Measurements from ENCODE around the gene STARD3.
A peak's percentile ranks its signal among the peaks of the same experiment; 100 is the strongest.

Gene STARD3

DNA sequence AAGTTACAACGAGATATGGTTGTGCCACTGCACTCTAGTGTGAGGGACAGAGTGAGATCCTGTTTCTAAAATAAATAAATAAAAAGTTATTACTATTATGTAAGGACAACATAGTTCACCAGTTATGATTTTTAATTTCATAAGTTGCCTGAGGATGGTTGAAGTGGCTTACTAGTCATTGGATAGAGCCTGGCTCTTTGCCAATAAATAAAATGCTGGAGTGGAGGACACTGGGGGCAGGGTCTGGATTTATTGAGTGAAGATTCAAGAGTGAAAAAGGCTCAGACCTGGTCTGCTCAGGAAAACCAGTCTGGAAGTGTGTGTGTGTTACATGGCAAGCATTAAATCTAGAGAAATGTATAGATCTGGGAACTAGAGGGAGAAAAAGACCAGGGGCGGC is 2.1 kb downstream of the STARD3 start:
- DNase-seq (ENCODE audit: low spot score), result no peak

DNA sequence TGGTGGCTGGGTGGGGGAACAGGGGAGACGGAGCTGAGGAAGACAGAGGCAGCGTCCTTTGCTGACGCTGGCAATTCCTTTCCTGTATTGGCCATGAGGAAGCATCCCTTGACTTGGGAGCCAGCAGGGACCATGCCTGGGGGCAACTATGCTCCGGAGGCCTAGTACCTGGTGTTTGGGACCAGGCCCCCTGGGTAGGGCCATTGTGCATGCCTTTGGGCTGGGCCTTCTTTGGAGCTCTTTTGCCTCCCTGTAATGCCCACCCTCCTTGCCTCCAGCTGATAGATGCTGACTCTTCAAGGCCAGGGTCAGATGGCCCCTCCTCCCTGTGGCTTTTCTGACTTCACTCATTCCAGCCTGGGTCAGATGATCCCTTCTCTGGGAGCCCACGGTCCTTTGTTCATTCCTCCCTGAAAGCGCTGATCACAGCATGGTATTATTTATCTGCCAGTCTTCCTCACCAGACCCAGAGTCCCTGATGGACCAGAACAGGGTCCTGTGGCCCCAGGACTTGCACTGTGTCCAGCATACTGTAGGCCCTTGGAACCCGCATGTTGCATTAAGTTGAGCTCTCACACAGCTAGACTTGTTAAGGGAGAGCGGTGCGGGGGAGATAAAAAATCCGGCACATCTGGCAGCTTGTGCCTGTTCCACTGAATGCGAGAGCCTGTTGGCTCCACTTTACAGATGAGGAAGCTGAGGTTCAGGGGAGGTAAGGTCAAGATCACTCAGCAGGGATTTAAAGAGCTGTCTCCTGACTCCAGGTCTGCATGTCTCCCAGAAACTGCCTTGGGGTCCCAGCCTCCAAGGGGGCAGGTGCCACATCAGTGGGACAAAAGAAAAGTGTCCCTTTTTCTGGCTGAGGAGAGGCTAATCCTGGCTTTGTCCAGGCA is 2.9 kb downstream of the STARD3 start:
- no peak for DNase-seq (ENCODE audit: low spot score)

DNA sequence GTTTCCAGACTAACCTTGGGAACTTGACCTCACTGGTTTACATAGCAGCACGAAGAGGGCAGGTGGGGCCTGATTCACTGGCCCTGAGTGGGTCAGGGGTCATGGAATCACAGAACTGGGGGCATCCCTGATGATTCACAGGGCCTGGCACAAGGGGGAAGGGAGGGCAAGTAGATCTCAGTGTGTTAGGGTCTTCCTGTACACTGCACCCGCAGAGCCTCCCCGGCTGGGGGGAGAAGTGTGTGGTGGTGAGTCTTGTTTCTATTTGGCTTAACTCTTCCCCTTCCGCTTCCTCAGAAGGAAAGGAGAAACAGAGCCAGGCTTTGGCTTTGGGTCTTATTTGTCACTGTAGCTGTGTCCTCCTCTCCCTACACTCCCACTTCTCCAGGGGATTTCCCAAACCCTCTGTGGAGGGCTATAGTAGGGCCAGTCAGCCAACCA is 3.7 kb downstream of the STARD3 start:
- no peak for DNase-seq (ENCODE audit: low spot score)

DNA sequence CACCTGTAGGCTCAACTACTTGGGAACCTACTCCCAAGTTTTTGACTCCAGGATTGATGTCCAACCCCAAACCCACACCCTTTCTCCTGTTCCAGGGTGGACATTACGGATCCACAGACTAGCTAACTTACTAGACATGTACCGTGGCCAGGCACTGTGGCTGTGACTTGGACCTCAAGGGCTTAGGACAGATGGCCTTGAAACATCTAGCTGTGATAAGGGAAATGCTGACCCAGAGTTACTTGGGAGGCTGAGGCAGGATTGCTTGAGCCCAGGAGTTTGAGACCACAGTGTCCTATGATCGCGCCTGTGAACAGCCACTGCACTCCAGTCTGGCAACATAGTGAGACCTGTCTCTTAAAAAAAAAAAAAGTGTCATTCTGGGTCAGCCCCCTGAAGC is 4.2 kb downstream of the STARD3 start:
- DNase-seq (ENCODE audit: low spot score), result no peak

DNA sequence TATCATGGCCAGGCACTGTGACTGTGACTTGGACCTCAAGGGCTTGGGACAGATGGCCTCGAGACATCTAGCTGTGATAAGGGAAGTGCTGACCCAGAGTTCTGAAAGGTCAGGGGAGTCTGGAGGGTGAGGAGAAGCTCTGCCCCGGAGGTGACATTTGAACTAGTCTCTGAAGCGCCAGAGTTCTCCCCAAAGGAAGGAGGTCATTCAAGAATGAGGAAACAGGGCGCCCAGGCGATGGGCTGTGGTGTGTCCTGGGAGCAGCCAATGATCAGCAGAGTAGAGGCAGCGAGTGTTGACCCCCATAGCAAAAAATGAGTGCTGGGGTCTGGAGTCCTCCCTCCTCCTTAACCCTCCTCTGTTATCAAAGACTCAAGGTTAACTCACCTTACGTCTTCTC is 4.9 kb downstream of the STARD3 start:
- no peak for DNase-seq (ENCODE audit: low spot score)

DNA sequence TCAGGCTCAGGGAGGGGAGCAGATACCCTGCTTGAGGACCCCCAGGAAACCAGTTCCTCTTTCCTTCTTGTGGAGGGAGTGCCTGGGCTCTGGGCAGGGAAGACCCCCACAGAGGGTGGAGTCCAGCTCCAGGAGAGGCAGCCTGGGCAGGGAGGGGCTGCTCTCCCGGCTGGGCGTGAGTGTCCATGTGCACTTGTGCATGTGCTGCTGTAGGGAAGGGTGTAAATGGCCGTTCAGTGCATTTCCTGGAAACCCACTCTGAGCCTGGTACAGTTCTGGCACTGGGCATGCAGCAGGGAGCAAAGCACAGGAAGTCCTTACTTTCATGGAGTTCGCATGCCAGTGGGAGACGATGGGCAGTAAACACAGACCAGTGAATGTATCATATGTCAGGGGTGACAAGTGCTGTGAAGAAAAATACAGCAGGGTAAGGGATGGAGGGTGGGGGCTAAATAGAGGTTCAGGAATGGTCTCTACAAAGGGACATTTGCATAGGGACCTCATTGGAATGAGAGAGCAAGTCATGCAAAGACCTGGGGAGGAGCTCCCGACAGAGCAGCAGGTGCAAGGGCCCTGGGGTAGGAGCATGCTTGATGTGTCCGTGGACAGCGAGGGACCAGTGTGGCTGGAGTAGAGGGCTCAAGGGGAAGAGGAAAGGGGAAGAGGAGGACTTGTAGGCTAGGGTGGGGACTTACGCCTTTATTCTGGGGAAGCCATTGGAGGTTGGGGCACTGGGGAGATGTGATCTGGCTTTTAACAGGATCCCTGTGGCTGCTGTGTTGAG is 5.5 kb downstream of the STARD3 start:
- DNase-seq (ENCODE audit: low spot score), result no peak

DNA sequence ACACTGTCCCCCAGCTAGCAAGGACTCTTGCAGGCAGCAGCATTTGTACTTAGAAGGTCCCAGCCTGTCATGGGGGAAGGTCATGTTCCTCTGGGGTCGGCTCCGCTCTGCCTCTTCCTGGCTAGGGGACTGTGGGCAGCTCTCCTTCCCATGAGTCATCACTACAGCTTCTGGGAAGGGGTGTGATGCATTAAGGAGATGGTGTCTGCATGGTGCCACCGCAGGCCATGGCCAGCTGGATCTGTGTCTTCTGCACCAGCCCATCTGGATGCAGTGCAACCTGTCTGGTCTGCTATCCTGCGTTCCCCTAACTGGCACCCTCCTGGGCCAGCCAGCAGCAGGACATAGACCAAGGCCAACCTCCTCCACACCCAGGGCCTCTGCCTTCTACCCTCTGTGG is 6.3 kb downstream of the STARD3 start:
- DNase-seq (ENCODE audit: low spot score), result no peak

DNA sequence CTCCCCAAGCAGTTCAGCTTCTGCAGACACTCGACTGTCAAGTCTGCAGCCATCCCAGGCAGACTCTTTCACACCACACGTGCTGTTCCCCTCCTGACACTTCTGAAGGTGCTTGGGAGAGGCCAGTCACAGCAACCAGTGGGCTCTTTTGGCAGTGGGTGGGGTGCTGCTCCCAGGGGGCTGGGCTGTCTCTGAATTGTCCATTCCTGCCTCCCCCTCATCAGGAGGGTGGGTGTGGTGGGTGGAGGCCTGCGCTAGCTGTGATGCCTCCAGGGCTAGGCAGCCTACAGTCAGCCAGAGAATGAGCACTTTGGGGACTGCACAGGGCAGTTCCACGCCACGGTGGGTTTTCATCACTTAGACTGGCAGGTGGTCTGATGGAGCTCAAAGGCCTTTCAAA is 10.3 kb downstream of the STARD3 start:
- DNase-seq (ENCODE audit: low spot score), result no peak

DNA sequence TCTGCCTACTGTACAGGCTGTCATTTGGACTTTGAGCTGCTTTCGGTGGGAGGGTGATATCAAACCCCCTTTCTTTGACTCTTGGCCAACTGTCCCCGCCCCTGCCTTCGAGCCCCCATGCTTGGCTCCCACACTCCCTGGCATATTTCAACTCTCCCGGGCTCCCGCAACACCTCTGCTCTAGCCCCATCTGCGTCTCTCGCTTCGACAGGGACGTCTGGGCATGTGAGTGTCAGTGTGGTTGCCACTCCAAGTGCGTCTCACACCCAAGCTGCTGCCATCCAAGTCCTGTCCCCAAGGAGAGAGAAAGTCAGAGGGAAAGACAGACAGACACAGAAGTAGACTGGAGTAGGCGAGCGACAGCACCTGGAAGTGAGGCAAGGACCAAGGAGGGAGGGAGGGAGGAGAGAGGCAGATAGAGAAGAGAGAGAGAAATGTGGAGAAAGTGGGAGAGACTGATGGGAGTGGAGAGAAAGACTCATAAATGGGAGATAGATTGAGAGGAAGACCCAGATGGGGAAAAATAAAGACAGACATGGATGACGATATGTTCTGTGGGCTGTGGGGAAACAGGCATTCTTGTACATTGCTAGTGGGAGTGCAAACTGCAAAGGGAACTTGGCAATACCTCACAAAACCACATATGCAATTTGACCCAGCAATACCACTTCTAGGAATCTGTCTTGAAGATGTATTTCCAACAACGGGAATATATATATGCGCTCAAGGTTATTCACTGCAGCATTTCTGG is 11.8 kb downstream of the STARD3 start:
- no peak for DNase-seq (ENCODE audit: low spot score)

DNA sequence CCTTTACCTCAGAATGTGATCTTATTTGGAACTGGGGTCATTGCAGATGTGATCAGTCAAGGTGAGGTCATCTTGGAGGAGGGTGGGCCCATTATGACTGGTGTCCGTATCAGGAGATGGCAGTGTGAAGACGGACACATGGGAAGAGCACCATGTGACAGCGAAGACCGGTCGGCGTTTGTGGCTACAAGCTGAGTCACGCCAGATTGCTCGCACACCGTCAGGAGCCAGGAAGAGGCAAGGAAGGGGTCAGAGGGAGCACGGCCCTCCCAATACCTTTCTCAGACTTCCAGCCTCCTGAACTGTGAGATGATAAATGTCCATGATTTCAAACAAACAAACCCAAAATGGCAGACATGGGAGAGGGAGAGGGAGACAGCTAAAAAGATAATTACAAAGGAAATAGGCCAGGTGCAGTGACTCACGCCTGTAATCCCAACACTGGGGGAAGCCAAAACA is 13.2 kb downstream of the STARD3 start:
- no peak for DNase-seq (ENCODE audit: low spot score)

DNA sequence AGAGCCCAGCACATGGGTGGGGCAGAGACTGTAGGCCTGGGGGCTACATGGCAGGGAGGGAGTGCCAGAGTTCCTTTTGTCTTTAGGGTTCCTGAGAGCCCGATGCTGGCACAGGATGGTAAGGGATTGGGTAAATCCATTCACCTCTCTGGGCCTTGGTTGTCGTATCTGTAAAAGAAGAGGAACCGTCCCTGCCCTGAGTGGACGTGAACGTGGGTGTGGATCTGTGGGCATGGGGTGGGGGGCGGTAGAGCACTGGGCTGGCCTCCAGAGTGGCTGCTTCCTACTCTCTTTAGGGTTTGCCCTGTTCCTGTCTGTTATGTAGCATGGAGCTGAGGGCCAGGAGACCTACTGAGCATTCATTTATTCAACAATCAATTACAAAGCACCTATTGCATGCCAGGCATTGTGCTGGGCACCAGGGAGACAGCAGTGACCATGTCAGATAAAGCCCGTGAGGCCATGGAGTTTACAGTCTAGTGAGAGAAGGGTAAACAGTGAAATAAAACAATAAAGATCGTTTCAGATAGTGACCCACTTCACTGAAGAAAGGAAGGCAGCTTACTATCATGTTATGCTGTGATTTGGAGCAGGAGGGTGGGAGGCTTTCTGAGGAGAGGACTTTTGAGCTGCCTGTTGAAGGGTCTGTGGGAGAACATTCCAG is 15.1 kb downstream of the STARD3 start:
- DNase-seq (ENCODE audit: low spot score), result no peak

DNA sequence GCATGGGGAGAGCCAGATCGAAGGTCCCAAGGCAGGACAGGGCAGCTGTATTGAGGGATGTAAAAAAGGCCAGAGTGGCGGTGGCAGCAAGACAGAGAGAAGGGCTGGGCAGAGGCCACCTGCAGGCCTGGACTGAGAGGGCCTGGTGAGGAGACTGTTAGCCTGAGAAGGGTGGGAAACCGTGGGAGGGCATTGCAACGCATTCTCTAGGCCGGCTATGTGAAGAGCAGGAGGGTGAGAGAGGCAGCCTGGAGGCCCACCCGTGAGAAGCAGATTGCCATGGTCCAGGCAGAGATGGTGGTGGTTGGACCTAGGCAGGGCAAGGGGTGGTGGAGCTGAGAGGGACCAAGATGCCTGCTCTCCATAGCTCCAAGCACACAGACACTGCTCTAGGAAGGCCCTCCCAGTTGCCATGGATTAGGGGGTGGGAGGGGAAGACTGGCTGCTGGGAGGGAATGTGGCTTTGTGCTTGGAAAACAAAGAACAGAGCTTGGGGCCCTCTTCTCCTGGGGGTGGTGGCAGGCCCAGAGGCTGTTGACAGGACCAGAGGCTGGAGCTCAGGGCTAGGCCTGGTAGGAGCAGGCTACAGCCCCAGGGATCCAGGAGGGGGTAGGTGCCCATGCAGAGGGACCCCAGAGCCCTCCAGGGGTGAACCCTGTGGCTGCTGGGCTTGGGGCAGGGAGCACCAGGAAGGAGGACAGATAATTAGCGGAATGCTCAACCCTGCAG is 15.8 kb downstream of the STARD3 start:
- DNase-seq (ENCODE audit: low spot score), result no peak

DNA sequence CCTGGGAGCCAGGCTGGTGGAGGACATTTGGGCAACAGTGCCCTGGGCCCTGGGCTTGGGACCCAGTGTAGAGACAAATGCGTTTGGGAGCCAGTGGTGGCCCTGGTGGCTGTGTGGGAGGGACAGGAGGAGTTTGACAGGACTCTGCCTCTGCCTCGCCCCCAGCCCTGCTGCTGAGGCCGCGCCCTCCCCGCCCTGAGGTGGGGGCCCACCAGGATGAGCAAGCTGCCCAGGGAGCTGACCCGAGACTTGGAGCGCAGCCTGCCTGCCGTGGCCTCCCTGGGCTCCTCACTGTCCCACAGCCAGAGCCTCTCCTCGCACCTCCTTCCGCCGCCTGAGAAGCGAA is 16.3 kb downstream of the STARD3 start:
- DNase-seq (ENCODE audit: low spot score), result no peak

DNA sequence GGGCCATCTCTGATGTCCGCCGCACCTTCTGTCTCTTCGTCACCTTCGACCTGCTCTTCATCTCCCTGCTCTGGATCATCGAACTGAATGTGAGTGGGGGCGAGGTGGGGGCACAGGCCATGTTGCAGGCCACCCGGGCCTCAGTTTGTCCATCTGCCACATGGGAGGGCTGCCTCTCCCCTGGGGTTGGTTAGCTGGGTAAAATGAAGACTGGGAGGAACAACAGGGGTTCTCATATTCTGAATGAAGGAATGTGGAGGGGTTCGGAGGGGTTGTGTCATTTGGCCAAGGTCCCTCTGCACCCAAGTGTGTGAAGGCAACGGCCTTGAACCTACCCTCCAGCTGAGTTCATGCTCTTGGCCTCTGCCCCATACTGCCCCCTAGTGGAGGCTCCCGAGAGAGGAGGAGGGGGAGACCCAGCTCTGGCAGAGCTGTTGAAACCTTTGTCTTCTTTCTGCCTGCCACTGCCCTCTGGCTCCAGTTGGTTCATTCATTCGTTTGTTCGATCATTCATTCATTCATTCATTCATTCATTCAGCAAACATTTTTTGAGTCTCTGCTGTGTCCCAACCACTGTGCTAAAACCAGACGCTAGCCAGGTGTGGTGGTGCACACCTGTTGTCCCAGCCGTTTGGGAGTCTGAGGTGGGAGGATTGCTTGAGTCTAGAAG is 16.9 kb downstream of the STARD3 start:
- peak; percentile 85 for DNase-seq (ENCODE audit: low spot score)

DNA sequence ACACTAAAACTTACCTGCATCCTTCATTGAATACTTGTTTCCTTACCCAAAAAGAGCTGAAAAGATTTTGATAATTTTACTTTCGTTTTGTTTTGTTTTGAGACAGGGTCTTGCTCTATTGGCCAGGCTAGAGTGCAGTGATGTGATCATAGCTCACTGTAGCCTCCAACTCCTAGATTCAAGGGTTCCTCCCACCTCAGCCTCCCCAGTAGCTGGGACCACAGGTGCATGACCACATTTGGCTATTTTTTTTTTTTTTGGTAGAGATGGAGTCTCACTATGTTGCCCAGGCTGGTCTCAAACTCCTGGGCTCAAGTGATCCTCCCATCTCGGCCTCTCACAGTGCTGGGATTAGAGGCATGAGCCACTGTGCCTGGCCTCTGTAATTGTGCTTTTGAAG is 18.2 kb downstream of the STARD3 start:
- no peak for DNase-seq (ENCODE audit: low spot score)

DNA sequence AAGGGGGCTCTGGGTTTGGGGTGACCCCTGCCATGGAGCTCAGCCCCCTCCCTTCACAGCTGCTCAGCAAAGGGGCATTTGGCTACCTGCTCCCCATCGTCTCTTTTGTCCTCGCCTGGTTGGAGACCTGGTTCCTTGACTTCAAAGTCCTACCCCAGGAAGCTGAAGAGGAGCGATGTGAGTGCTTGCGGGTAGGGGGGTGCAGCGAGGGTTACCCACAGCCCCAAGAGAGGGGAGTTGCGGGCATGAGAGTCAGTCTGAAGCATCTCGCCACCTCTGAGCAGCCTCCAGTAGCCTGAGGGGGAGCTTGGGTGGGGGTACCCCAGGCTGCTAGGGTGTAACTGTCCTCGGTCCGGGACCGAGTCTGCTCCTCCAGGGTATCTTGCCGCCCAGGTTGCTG is 21.4 kb downstream of the STARD3 start:
- DNase-seq (ENCODE audit: low spot score), result no peak

DNA sequence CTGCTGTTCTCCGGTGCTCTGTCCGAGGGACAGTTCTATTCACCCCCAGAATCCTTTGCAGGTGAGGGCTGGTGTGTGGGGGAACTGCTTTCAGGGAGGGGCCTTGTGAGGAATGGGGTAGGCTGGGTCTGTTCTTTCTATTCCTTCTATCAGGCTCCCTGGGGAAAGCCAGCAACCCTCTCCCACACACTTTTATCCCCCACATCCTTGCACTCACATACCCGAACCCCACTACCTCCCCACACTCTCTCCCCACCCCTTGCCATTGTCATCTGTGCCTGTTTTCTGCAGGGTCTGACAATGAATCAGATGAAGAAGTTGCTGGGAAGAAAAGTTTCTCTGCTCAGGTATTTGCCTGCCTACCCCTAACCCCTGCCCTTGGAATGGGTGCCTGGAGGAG is 21.8 kb downstream of the STARD3 start:
- no peak for DNase-seq (ENCODE audit: low spot score)

DNA sequence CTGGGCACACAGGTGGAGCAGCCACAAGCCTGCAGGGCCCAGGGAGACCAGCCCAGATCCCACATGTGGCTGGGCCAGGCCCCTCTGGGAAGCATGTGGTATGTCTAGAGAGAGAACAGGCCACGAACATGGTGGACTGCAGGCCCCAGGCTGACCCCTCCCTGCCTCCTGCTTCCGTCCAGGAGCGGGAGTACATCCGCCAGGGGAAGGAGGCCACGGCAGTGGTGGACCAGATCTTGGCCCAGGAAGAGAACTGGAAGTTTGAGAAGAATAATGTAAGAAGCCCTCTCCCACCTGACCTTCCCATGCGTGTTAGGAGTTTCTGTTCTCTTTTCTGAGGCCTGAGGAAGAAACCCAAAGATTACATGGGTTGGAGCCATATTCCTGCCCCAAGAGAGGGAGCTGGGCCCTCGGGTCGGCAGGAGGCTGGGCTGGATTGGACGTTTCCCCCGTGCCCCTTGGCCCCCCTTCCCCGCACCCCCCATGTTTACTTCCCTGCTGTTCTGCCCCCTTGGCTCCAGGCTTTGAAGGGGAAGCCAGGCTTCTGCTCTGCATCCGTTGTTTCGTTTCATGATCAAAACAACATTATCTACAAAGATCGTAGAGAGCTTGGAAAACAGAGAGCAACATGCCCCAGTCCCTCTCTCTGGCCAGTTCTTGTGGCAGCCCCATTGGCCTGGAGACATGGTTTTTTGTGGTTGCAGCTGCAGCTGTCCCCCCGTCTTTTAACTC is 22.5 kb downstream of the STARD3 start:
- DNase-seq (ENCODE audit: low spot score), result no peak

DNA sequence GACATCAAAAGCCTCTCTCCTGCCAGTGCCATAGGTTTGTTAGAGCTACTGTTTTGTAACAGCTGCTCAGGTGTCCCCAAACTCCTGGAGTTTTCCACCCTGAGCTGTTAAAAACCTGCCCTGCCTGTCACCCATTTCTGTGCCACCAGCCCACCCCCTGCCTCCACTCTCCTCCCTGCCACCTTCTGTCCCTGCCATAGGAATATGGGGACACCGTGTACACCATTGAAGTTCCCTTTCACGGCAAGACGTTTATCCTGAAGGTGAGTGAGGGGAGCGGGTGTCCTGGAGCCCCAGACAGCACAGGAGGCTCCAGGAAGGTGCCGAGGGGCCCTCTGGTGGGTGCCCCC is 23.0 kb downstream of the STARD3 start:
- DNase-seq (ENCODE audit: low spot score), result no peak
